Measurements from ENCODE around the gene DOLK.
"Not testable (repeated sequence)": the region's sequence is repeated elsewhere in the genome, so short reads cannot be mapped to it uniquely, and the experiment has no call there.

The DOLK gene

DNA sequence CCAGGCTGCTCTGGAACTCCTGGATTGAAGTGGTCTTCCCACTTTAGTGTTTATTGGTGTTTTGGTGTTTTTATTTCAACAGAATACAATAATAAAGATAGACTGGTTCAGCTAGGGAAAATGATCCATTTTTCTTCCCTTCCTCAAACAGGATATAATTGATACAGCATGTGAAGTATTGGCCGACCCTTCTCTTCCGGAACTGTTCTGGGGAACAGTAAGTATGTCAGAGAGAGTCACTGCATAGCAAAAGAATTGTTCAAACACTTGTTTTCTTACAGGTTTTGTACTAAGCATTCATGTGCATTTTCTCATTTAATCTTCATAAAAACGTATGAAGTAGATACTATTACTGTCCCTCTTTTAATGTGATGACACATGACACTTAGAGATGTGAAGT lies 31.7 kb upstream of the DOLK start:
- no peak for DNase-seq (ENCODE audit: extremely low read depth, low read depth)
- TF ChIP-seq, protein P1, sequence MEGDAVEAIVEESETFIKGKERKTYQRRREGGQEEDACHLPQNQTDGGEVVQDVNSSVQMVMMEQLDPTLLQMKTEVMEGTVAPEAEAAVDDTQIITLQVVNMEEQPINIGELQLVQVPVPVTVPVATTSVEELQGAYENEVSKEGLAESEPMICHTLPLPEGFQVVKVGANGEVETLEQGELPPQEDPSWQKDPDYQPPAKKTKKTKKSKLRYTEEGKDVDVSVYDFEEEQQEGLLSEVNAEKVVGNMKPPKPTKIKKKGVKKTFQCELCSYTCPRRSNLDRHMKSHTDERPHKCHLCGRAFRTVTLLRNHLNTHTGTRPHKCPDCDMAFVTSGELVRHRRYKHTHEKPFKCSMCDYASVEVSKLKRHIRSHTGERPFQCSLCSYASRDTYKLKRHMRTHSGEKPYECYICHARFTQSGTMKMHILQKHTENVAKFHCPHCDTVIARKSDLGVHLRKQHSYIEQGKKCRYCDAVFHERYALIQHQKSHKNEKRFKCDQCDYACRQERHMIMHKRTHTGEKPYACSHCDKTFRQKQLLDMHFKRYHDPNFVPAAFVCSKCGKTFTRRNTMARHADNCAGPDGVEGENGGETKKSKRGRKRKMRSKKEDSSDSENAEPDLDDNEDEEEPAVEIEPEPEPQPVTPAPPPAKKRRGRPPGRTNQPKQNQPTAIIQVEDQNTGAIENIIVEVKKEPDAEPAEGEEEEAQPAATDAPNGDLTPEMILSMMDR (IDR thresholded peaks at IDR 0.05; ENCODE audit: low read depth, low read length, missing control alignments): no peak
- no peak overlapping the region for H3K4me3 ChIP-seq (replicated peaks; ENCODE audit: low read depth, low read length)

DNA sequence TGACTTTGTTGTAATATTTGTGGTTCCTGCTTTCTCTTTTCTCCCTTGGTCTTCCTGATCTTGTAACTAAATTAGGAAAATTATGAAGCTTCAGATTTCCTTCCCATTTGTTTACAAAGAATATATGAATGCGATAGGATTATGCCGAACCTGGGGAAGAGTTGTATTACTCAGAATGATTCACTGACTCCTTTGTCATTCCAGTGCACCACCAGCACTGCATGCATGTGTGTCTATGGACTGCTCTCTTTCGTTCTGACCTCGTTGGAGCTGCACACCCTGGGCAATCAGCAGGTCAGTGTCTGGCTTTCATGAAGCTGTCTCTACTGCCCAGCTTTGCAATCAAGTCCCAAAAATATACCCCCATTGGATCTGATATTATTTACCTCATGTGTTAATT lies 25.6 kb upstream of the DOLK start:
- TF ChIP-seq, protein P1 (IDR thresholded peaks at IDR 0.05; ENCODE audit: low read depth, low read length, missing control alignments): no peak
- peak; percentile 16 for DNase-seq (ENCODE audit: extremely low read depth, low read depth)
- H3K4me3 ChIP-seq (replicated peaks; ENCODE audit: low read depth, low read length): no peak overlapping the region

DNA sequence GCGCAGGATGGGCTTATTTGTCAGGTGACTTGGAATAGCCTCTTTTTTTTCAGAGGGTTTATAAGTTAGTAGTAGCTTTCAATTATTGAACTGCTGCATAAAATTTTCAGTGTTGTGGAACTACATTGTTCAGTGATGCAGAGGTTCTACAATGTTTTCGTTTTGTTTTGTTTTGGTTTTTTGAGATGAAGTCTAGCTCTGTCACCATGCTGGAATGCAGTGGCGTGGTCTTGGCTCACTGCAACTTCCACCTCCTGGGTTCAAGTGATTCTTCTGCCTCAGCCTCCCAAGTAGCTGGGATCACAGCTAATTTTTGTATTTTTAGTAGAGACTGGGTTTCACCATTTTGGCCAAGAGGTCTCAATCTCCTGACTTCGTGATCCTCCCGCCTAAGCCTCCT lies 22.1 kb upstream of the DOLK start:
- TF ChIP-seq, protein P1 (IDR thresholded peaks at IDR 0.05; ENCODE audit: low read depth, low read length, missing control alignments): no peak
- no peak overlapping the region for H3K4me3 ChIP-seq (replicated peaks; ENCODE audit: low read depth, low read length)
- no peak for DNase-seq (ENCODE audit: extremely low read depth, low read depth)

DNA sequence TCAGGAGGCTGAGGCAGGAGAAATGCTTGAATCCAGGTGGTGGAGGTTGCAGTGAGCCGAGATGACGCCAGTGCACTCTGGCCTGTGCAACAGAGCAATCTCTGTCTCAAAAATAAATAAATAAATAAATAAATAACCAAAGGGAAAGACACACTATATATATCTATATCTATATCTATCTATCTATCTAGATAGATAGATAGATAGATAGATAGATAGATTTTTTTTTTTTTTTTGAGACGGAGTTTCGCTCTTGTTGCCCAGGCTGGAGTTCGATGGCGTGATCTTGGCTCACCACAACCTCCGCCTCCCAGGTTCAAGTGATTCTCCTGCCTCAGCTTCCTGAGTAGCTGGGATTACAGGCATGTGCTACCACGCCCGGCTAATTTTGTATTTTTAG lies 14.0 kb upstream of the DOLK start:
- H3K4me3 ChIP-seq (replicated peaks; ENCODE audit: low read depth, low read length); DNase-seq (ENCODE audit: extremely low read depth, low read depth): not testable (repeated sequence)

DNA sequence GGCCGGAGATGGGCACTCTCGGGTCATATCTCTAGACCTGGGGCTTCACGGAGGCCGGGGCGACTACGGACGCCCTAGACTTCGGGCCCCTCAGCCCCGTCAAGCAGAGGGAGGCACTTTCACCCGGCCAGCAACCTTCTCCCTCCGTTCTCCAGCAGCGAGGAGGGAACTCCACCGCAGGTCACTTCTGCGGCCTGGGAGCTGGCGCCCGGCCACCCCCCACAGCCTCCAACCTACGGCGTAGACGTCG lies 201 bp downstream of the DOLK start:
- TF ChIP-seq, protein P1 (IDR thresholded peaks at IDR 0.05; ENCODE audit: low read depth, low read length, missing control alignments): no peak
- DNase-seq (ENCODE audit: extremely low read depth, low read depth): no peak
- H3K4me3 ChIP-seq (replicated peaks; ENCODE audit: low read depth, low read length): peak overlapping the region; percentile 96

DNA sequence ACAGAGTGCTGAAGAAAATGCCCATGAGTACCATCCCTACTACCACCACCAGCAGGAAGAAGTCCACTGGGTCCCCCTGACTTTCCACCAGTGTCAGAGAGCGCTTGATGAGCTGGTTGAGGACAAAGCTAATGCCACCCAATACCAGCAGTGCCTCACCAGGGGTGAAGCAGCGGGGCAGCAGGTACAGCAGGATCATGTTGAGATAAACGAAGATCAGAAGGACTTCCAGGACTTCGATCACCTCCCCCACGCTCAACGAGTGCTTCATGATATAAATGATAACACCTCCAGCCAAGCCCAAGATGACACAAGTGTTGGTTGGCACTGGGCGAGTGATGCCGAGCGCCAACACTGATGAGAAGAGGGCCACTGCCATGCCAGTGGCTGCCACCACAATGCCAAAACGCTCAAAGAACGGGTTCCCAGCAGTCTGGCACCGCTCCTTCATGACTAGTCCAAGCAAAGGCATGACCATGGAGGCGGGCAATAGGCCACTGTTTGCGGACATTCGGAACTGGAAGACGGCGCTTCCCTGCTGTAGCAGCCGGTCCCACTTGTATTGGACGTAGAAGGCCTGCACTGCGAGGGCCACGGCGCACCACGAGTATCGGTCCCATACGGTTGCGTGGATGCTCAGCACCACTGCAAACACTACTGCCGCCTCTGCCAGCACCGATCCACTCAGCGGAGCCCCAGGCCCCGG lies 679 bp downstream of the DOLK start:
- peak overlapping the region; percentile 96 for H3K4me3 ChIP-seq (replicated peaks; ENCODE audit: low read depth, low read length)
- DNase-seq (ENCODE audit: extremely low read depth, low read depth): no peak
- TF ChIP-seq, protein P1 (IDR thresholded peaks at IDR 0.05; ENCODE audit: low read depth, low read length, missing control alignments): no peak

DNA sequence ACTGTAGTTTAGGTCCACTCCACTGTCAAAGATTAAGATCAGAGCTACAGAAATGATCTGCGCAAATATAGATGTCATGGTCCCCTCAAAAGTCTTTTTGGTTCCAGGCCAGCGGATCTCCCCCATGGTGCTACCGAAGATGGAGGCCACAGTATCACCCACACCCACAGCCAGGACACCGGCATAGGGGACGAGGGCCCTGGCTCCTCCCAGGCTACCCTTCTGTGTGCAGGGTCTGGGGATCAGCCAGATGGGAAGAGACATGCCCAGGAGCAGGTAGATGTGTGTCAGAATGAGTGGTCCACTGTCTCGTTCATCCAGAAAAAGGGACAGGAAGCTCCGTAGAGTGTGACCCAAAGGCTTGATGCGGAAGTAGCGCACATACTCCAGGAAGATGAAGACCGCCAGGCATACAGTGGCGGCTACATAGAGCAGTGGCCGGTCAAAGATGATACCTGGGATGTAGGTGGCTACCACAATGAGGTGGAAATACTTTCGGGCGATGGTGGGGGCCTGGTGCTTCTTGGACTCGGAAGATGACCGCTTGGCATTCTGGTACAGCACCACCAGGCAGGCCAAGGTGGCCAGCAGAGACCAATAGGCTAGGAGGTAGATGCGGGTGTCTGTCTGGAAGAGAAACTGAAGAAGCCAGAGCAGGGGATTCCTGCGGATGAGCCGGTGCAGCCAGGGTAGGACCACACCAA lies 1.5 kb downstream of the DOLK start:
- DNase-seq (ENCODE audit: extremely low read depth, low read depth): no peak
- TF ChIP-seq, protein P1 (IDR thresholded peaks at IDR 0.05; ENCODE audit: low read depth, low read length, missing control alignments): no peak
- peak overlapping the region; percentile 96 for H3K4me3 ChIP-seq (replicated peaks; ENCODE audit: low read depth, low read length)

DNA sequence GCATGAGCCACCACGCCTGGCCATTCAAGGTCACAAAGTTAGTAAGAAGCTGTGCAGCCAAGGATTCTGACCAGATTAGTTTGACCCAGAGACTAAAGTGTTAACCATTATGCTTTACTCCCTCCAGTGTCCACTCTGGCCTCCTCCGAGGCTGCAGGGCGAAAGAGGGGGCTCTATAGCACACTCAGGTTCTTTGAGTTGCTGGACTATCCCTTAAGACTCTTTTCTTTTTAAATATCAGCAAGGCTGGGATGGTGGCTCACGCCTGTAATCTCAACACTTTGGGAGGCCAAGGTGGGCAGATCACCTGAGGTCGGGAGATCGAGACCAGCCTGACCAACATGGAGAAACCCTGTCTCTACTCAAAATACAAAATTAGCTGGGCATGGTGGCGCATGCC lies 2.4 kb downstream of the DOLK start:
- not testable (repeated sequence) for DNase-seq (ENCODE audit: extremely low read depth, low read depth); H3K4me3 ChIP-seq (replicated peaks; ENCODE audit: low read depth, low read length)

Data from HFF-Myc (cell line).